AG10803 (cell line): ENCODE data around the gene ACER2.
"Not testable (repeated sequence)": the region's sequence is repeated elsewhere in the genome, so short reads cannot be mapped to it uniquely, and the experiment has no call there.

Experiments used
- DNase-seq: peaks from one replicate; pipeline ENCODE4 v3.0.0; 2010; ENCODE audit warnings: low read depth
- H3K4me3 ChIP-seq: 2 replicates; pipeline ENCODE4 v1.5.1; 2011; ENCODE audit warnings: mild to moderate bottlenecking, low read length, control low read depth
- CTCF ChIP-seq: conservative IDR thresholded peaks from 2 replicates; pipeline ENCODE4 v1.5.1; 2011; ENCODE audit warnings: mild to moderate bottlenecking, low read length, control low read depth, inconsistent platforms

Gene ACER2

GRCh38 chr9:19386502-19387044 lies 22.2 kb upstream of the ACER2 start:
- peak; percentile 18 for DNase-seq
- no peak for TF ChIP-seq CTCF
- H3K4me3 ChIP-seq: no peak overlapping the region

GRCh38 chr9:19387317-19387716 lies 21.5 kb upstream of the ACER2 start:
- DNase-seq: no peak
- no peak for TF ChIP-seq CTCF
- H3K4me3 ChIP-seq: no peak overlapping the region

GRCh38 chr9:19389539-19389938 lies 19.3 kb upstream of the ACER2 start:
- not testable (repeated sequence) for H3K4me3 ChIP-seq, DNase-seq

- no peak for TF ChIP-seq CTCF
- H3K4me3 ChIP-seq: no peak overlapping the region
- no peak for DNase-seq
These were observed 11.0 kb upstream of the ACER2 start for GRCh38 chr9:19397845-19398244.

GRCh38 chr9:19403231-19403630 lies 5.6 kb upstream of the ACER2 start:
- not testable (repeated sequence) for DNase-seq, H3K4me3 ChIP-seq

- DNase-seq: no peak
- TF ChIP-seq CTCF: no peak
- H3K4me3 ChIP-seq: no peak overlapping the region
These were observed 4.3 kb upstream of the ACER2 start for GRCh38 chr9:19404283-19405075.

- no peak for TF ChIP-seq CTCF
- no peak for DNase-seq
- H3K4me3 ChIP-seq: no peak overlapping the region
These were observed 3.0 kb upstream of the ACER2 start for GRCh38 chr9:19405771-19406170.

- TF ChIP-seq CTCF: no peak
- no peak for DNase-seq
- H3K4me3 ChIP-seq: peak overlapping the region; percentile 80
These were observed 505 bp upstream of the ACER2 start for GRCh38 chr9:19408316-19408692.
